NCI-H82 treated with DMSO at 0.1 percent for 48 hours (cell line): ENCODE data around the gene ESPNL.

ENCODE experiments used
- DNase-seq: peaks from one replicate; lab custom pipeline; 2025; ENCODE audit not compliant: unreplicated experiment; lab: John Stamatoyannopoulos, UW

ESPNL gene

GRCh38 chr2:238140040-238140439 is 39.9 kb downstream of the ESPNL start:
- DNase-seq: no peak

- DNase-seq: no peak
Observed at GRCh38 chr2:238140721-238141540, 40.8 kb downstream of the ESPNL start.

- DNase-seq: no peak
Observed at GRCh38 chr2:238141541-238142318, 41.6 kb downstream of the ESPNL start.

GRCh38 chr2:238142382-238143205 is 42.5 kb downstream of the ESPNL start:
- DNase-seq: no peak

- DNase-seq: no peak
Observed at GRCh38 chr2:238143239-238143951, 43.3 kb downstream of the ESPNL start.

- no peak for DNase-seq
Observed at GRCh38 chr2:238144262-238144661, 44.1 kb downstream of the ESPNL start.

GRCh38 chr2:238145046-238145445 is 44.9 kb downstream of the ESPNL start:
- DNase-seq: no peak

GRCh38 chr2:238145851-238146250 is 45.7 kb downstream of the ESPNL start:
- no peak for DNase-seq

- no peak for DNase-seq
Observed at GRCh38 chr2:238146884-238147544, 46.9 kb downstream of the ESPNL start.

GRCh38 chr2:238148981-238149380 is 48.8 kb downstream of the ESPNL start:
- DNase-seq: no peak

- no peak for DNase-seq
Observed at GRCh38 chr2:238149841-238150572, 49.9 kb downstream of the ESPNL start.

GRCh38 chr2:238150686-238151085 is 50.5 kb downstream of the ESPNL start:
- no peak for DNase-seq

- no peak for DNase-seq
Observed at GRCh38 chr2:238151205-238151604, 51.1 kb downstream of the ESPNL start.

GRCh38 chr2:238151628-238152235 is 51.6 kb downstream of the ESPNL start:
- DNase-seq: no peak

- no peak for DNase-seq
Observed at GRCh38 chr2:238152771-238153688, 52.9 kb downstream of the ESPNL start.

GRCh38 chr2:238154570-238154969 is 54.4 kb downstream of the ESPNL start:
- no peak for DNase-seq

- no peak for DNase-seq
Observed at GRCh38 chr2:238155051-238155760, 55.1 kb downstream of the ESPNL start.
